ENCODE measurements around the gene GPR32.

GPR32 gene

GRCh38 chr19:50785329-50785728 is 15.1 kb downstream of the GPR32 start:
- DNase-seq: no peak

GRCh38 chr19:50790396-50790795 is 20.1 kb downstream of the GPR32 start, which contains the start of gene ACP4:
TSS of gene ACP4 (plus strand) at chr19:50790415. CDS start at chr19:50790415, 0 bp downstream.
- no peak for DNase-seq

- DNase-seq: no peak
Observed at GRCh38 chr19:50790922-50791467, 20.7 kb downstream of the GPR32 start.

- DNase-seq: no peak
Observed at GRCh38 chr19:50791594-50792271, 21.5 kb downstream of the GPR32 start.

- DNase-seq: no peak
Observed at GRCh38 chr19:50792272-50793250, 22.3 kb downstream of the GPR32 start.

GRCh38 chr19:50793558-50794065 is 23.3 kb downstream of the GPR32 start:
- no peak for DNase-seq

- peak; percentile 70 for DNase-seq
Observed at GRCh38 chr19:50794074-50794875, 24.0 kb downstream of the GPR32 start.

- no peak for DNase-seq
Observed at GRCh38 chr19:50794876-50795663, 24.8 kb downstream of the GPR32 start.

- no peak for DNase-seq
Observed at GRCh38 chr19:50795664-50796073, 25.4 kb downstream of the GPR32 start.

GRCh38 chr19:50796128-50796633 is 25.9 kb downstream of the GPR32 start:
- DNase-seq: no peak

- DNase-seq: no peak
Observed at GRCh38 chr19:50796634-50797428, 26.6 kb downstream of the GPR32 start.

- no peak for DNase-seq
Observed at GRCh38 chr19:50797429-50797780, 27.1 kb downstream of the GPR32 start.

GRCh38 chr19:50797781-50798658 is 27.8 kb downstream of the GPR32 start:
- DNase-seq: no peak

- DNase-seq: no peak
Observed at GRCh38 chr19:50798659-50799546, 28.6 kb downstream of the GPR32 start.

- no peak for DNase-seq
Observed at GRCh38 chr19:50799547-50799851, 29.2 kb downstream of the GPR32 start.

GRCh38 chr19:50801107-50801506 is 30.8 kb downstream of the GPR32 start:
- DNase-seq: no peak

- no peak for DNase-seq
Observed at GRCh38 chr19:50803633-50804419, 33.6 kb downstream of the GPR32 start.
